GM18502 (cell line): ENCODE data around the gene CFAP57.

ENCODE experiments used
- ATAC-seq: cut with Tn5 transposase; IDR thresholded peaks from one replicate; pipeline ENCODE4 v1.9.1; 2021; ENCODE audit warnings: mild to moderate bottlenecking; ENCODE audit not compliant: unreplicated experiment, poor library complexity

The CFAP57 gene

DNA sequence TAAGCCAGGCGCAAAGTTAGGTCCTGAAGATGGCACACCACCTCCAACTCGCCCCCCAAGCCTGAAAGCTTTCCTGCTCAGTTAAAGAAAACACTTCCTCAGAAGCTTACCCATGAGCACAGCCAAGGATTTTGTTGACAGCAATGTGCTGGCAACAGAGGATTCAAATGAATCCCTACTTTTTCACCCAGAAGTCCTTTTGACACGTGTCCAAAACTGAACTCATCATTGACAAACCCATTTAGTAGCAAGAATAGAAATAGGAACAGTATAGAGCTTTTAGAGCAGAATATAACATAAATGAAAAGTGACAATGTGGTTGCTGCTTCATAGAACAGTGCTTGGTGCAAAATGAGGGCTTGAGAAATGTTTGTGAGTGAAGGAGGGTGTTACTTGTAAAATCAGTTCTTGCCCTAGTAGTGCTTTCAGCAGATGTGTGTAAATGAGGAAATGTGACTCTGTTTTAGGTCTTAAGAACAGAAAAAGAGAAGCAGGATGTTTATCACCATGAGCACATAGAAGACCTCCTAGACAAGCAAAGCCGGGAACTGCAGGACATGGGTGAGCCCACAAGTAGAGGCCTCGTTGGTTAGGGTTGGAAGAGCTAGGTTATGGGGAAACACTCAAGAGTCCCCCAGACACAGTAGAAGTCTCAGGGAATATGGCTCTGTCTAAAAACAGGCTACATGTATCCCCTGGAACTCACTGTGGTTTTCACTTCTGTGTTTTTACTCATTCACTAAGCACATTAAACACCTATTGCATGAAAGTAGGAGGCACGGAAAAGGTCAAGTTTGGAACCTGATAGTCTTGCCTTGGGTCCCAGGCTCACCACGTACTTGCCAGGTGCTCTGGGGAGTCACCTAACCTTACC is 49.0 kb downstream of the CFAP57 start:
- ATAC-seq = peak; percentile 73

DNA sequence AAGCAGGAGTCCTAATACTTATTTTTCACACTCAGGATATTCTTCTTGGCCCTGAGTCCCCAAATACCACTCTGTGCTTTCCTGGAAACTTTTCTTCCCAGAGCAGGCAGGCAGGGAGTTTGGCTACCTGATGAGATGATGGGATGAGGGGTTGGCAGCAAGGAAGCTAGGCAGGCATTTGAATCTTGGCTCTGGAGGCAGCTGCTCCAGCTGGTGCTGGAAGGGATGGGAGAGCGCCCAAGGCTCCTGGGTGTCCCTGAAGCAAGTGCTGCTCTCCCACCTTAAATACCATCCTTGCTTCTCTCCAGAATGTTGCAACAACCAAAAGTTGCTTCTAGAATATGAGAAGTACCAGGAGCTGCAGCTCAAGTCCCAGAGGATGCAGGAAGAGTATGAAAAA is 49.7 kb downstream of the CFAP57 start:
- no peak for ATAC-seq

DNA sequence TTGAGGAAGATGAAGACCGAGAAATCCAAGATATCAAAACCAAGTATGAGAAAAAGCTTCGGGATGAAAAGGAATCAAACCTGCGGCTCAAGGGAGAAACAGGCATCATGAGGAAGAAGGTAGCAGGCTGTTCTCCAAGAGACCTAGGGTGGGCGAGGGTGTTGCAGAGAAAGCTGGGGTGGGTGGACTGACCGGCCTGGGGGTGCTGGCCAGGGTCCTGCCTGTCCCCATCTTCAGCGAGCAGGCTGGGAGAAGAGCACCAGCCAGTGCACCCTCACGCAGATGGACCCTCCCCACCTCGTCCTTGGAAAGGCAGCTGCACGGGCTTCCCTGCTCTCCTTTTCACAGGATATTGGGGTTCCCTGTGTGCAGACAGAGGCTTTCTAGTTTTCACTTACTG is 50.7 kb downstream of the CFAP57 start:
- ATAC-seq = no peak

DNA sequence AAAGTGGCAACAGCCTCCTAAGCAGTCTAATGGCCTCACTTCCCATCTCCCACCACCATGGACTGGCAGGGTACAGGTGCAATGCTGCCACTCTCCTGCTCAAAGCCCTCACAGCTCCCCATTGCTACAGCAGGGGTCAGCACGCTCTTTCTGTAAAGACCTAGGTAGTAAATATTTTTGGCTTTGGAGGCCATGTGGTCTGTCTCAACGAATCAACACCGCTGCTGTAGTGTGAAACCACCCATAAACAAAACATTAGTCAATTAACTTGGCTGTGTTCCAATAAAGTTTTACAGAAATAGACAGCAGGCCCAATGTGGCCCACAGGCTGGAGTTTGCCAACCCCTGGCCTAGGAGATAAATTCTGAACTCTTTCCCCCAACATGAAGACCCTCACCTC is 53.0 kb downstream of the CFAP57 start:
- ATAC-seq = no peak

DNA sequence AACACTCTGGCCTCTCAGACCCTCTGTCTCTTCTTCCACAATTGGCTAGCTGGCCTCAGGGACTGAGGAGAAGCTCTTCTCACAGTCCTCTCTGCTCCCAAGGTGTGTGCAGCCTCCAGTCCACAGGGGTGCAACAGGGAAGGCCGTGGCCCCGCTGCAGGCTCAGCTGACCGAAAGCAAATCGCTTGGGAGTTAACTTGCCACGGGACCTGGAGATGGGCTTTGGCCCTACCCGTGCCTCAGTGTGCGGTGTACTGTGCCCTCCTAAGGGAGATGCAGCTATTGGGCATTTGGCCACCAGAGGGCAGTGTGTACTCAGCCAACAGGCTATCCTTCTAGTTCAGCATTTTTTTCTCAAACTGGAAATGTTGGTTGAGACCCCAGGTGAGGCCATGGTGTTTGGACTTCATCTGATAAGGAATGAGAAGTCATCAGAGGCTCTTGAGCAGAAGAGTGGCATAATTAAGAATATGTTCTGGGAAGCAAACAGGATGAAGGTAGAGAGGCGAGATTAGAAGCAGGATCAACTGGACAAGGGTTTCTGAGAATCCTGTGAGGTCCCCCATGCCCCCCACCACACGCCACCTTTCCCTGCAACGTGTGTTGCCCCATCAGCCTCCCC is 55.1 kb downstream of the CFAP57 start:
- ATAC-seq = no peak

DNA sequence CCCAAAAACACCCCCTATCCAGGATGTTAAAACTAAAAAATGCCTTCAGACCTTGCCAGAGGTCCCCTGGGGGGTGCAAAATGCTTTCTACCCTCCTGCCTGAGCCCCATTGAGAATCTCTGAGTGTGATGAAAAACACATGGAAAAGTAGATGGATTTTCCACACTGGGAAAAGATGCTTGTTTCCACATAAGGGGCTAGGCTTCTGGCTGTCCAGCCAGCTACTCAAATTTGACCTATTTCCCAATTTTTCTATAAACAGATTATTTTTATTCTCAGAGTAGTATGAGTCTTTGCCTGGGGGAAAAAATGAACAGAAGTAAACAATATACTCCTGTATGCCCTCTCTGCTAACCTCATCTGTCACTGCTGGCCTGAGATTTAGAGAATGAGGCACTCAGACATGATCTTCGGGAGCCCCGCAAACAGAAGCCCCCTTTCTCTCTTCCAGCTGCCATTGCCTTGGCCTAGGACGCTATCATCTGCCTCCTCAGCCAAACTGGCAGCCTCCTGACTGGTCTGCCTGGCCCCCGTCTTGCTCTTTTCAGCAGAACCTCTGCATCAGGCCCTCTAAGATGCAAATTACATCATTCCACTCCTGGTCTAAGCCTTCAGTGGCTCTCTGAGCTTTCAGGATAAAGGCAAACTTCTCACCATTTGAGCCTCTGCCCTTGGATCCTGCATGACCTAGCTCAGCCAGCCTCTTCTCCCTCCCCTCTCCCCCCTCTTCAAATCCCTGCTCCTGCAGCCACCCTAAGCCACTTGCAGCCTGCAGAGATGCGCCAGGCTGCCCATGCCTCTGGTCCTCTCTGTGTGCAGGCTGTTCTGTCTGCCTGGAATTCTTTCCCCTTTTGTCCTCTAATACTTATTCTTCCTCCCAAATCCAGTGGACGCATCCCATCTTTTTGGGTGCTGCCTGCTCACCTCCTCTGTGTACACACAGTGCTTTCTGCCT is 58.0 kb downstream of the CFAP57 start:
- no peak for ATAC-seq

DNA sequence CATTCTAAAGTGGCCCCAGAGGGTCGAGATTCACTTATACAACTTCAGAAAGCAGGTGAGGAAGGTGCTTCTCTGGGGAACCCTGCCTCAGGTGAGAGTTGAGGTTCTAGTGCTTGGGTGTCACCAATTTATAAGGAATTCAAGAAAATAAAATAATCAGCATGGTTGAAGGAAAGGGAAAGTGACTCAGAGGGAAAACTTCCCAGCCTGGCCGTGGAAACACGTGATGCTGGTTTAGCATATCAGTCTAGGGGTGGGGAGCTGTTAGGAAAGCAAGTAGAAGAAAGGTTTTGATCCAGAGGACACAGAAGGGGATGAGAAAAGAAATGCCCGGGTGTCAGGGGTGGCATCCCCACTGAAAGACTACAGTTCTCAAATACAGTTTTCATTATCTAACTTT is 59.9 kb downstream of the CFAP57 start:
- ATAC-seq = no peak

DNA sequence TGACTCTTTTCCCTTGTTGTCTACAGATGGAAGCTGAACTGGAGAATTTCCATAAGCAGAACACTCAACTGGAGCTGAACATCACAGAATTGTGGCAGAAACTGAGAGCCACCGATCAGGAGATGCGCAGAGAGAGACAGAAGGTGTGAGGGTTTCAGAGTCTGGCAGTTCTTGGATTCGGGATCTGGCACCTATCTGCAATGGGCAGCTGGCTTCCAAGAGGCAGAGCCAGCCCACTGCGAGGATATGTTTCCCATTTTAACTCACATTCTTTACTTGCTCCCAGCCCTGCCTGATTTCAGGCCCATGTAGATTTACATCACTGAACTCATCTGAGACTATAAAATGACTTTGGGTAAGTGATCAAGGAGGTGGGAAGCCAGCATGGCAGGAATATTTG is 60.4 kb downstream of the CFAP57 start:
- no peak for ATAC-seq

DNA sequence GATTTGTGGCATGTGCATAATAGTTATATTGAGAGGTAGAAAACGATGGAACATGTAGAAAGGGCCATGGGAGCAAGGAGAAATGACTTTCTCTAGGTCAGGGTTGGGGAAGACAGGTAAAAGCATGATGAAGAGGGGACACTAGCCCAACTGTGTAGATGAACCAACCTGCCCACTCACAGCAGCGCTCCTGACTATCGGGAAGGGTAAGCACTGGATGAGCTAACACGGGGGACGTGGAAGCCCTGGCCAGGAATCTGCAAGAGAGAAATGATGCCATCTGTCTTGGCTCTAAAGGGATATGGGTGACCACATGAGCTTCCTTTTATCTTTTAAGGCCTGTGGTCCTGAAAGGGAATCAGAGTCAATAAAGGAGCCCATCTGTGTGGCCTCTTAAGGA is 61.5 kb downstream of the CFAP57 start:
- no peak for ATAC-seq

DNA sequence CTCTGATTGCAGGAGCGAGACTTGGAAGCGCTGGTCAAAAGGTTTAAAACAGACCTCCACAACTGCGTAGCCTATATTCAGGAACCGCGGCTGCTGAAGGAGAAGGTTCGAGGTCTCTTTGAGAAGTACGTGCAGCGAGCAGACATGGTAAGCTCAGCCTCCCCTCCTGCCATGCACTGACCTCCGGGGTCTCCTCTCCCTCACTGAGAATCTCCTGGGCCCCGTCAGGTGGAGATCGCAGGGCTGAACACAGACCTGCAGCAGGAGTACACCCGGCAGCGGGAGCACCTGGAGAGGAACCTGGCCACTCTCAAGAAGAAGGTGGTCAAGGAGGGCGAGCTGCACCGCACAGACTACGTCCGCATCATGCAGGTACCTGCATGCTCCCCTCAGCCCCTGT is 62.1 kb downstream of the CFAP57 start:
- no peak for ATAC-seq

DNA sequence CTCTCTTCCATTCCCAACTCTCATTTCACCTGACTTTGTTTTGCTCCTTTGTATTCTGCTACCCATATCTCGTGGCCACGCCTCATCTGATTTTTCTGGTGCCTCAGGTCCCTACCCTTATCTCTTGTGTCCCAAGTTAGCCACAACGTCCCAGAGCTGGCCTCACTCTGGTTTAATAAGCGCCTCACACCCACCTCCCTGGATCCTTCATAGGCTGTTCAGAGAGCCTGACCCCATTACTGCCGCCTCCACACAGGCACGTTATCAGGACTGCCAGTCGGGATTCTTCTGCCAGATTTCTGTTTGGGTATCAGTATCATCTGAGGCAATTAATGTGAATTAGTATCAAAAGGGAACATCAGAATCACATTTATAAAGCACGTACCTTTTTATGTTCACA is 62.9 kb downstream of the CFAP57 start:
- no peak for ATAC-seq

DNA sequence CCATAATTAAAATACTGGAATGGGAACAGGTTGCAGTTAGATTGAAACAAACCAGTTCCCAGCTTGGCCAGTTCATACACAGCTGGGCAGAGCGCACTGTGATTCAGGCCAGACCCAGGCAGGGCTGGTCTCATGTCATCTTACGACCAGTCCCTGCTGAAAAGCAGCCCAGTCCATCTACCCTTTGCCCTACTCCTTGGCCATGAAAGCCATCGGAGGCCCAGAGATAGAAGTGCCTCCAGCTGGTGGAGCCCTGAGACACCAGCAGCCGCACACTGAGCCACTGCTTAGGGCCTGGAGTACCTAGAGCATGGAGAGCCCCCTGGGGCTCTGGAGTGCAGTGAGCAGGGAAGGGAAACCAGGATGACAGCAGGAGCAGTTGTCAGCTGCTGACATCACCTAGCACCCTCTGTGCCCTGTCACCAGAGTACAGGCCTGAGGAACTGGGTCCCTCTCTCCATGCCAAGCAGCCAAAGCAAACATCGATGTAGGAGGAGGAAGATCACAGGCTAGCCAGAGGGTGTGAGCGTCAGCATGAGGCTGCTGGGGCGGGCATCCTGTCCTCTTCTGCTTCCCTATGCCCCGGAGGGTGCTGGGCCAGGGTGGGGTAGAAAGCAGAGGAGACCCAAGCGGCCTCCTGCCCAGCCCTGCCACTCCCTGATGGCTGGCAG is 63.5 kb downstream of the CFAP57 start:
- ATAC-seq = no peak

DNA sequence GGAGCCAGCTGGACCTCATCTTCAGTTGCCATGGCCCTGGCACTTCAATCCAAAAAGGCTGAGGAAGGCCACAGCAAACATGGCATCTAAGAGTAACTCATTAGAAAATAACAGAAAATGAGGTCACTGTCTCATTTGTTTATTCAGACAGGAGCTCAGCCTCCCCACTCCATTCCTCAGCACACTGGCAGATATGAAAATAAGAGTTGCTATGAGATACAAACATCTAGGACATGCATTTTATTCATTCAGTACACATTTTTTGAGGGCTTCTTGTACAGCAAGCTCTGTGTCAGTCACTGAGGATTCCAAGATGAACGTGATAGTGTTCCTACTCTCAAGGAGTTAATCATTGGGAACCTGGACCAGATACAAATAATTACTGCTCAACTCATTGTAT is 65.0 kb downstream of the CFAP57 start:
- ATAC-seq = no peak

DNA sequence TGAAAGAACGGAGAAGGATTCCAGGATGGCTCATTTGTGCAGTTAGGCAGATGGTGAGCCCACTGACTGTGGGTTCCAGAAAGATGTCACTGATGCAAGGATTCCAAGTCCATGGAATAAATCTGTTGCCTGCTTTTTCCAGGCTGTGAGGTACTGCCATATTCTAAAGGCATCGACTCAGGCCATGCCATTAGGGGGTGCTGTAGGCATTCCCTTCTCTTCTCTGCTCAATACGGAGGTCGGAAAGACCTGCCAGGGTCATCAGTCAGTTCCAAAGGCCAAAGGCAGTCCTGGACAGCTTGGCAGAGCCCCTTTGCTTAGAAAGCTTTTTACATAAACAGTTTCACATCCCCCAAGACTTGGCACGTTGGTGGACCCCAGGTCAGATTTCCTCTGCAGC is 66.0 kb downstream of the CFAP57 start:
- no peak for ATAC-seq

DNA sequence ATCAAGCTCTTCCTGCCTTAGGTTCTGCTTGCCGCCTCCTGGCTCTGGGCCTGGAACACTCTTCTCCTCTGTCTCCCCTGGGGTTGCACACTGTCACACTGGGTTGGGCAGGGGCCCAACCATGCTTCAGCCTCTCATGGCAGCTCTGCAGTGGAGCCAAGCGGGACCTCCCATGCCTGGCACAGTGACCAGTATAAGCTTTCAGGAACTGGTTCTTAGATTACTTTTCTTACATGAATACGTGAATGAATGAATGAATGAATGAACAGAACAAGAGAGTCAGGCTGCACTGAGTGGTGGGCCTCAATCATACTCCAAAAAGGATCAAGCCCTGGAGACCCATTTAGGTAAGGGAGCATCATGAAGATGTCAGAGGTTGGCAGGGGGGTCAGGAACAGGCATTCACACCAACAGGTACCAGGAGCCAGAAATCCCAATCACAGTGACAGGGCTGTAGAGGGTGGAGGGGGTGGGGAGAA is 66.9 kb downstream of the CFAP57 start:
- ATAC-seq = peak; percentile 10

DNA sequence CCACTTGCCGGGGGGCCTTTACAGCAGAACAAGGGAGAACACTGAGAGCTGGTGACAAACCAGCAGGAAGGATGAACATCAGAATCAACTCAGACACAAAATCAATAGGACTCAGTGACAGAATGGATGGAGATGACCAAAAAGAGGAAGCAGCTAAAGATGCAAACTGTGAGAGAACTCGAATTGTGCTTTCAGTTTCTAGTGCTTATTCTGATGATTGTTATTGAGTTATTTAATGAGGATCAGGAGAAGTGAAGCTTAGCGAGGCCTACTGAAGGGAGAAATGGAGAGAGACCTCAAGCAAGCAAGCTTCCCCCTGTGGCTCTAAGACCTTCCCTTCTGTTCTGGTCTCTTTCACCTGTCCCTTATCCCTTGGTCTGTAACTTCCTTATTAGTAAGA is 67.4 kb downstream of the CFAP57 start:
- peak; percentile 76 for ATAC-seq

DNA sequence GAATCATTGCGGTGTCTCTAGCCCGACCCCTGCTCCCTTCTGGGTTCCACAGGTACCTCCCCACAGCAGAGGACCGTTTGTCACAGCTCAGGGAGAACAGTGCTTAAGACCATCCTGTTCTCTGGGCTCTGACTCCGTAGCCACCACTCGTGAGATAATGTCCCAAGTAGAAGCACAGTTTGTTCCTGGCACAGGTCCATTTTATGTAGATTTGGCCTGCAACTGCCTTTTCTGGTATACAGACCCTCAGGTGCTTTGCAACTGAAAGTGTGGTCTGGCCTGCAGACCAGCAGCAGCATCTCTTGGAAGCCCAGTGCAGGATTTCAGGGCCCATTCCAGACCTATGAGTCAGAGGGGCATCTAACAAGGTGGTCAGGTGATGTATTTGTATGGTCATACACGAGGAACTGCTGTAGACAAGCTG is 69.3 kb downstream of the CFAP57 start:
- no peak for ATAC-seq

DNA sequence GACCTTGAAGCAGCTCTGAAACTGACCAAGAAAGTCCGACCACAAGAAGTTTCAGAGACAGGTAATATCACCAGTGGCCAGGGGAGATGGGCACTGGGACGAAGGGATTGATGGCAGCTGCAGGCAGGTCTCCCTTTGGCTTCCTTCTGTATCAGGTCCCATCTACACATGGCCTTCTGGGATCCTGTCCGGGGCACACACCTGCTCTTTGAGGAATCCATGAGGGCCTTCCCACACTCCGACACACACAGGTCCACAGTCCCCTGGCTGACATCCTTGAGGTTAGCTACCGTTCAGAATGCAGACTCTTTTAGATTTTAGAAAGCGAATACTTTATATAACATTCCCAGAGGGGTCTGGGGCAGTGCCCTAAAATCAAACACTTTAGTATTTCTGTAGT is 71.2 kb downstream of the CFAP57 start:
- ATAC-seq = no peak

DNA sequence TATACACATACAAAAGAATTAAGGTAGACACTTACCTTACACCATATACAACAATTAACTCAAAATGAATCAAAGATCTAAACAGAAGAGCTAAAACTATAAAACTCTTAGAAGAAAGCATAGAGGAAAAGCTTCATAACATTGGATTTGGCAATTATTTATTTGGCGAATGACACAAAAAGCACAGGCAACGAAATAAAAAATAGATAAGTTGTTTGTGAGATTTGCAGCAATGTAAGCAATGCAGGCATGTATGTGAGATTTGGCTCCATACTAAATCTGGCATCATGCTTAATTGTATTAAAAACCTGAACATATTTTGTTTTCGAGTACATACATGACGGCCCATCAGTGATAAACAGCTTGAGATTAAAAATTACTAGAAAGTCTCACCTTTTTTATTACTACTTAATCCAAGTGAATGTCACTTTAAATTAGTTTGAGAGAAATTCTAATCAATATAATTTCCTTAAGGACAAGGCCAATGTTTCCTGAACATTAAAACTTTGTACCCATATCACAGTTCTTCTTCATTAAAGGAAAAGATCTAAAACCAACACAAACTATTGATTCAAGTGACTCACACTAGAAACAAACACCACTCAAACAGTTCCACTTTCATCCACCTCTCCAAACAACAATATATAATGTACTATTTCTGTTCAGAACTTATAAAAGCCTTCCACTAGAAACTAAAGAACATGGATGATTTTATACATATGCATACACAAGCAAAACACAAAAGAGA is 74.5 kb downstream of the CFAP57 start:
- no peak for ATAC-seq
